Middle frontal gyrus (tissue), 1 donor: ENCODE results near the gene NEXN.

Experiments
- DNase-seq: peaks from one replicate; pipeline ENCODE4 v3.0.0-alpha.2; 2015; ENCODE audit warnings: low spot score; ENCODE audit errors: extremely low spot score

The NEXN gene

GRCh38 chr1:77888081-77888780 is at the start of gene NEXN:
Gene NEXN, plus strand, starts transcription at chr1:77888624. Its CDS starts 27,483 bp downstream, at chr1:77916107.
- DNase-seq, result no peak

GRCh38 chr1:77841574-77841973 is 46.9 kb upstream of the NEXN start:
- DNase-seq, result no peak

- no peak for DNase-seq
Measured at GRCh38 chr1:77845951-77846350, 42.5 kb upstream of the NEXN start.

GRCh38 chr1:77846966-77847365 is 41.5 kb upstream of the NEXN start:
- no peak for DNase-seq

GRCh38 chr1:77847621-77848080 is 40.8 kb upstream of the NEXN start:
- DNase-seq, result no peak

- DNase-seq, result no peak
Measured at GRCh38 chr1:77850082-77850481, 38.3 kb upstream of the NEXN start.

GRCh38 chr1:77857552-77857951 is 30.9 kb upstream of the NEXN start:
- no peak for DNase-seq

- no peak for DNase-seq
Measured at GRCh38 chr1:77858725-77859124, 29.7 kb upstream of the NEXN start.

- no peak for DNase-seq
Measured at GRCh38 chr1:77859248-77859647, 29.2 kb upstream of the NEXN start.

GRCh38 chr1:77866296-77866695 is 22.1 kb upstream of the NEXN start:
- no peak for DNase-seq

- DNase-seq, result no peak
Measured at GRCh38 chr1:77872645-77873044, 15.8 kb upstream of the NEXN start.

GRCh38 chr1:77873461-77873860 is 15.0 kb upstream of the NEXN start:
- DNase-seq, result no peak

- no peak for DNase-seq
Measured at GRCh38 chr1:77874804-77875445, 13.5 kb upstream of the NEXN start.

GRCh38 chr1:77876884-77877283 is 11.5 kb upstream of the NEXN start:
- no peak for DNase-seq

GRCh38 chr1:77881061-77881460 is 7.4 kb upstream of the NEXN start:
- DNase-seq, result no peak

GRCh38 chr1:77882411-77882810 is 6.0 kb upstream of the NEXN start:
- no peak for DNase-seq

GRCh38 chr1:77888781-77889642 is 588 bp downstream of the NEXN start:
- no peak for DNase-seq

- DNase-seq, result no peak
Measured at GRCh38 chr1:77889671-77890070, 1.2 kb downstream of the NEXN start.

- no peak for DNase-seq
Measured at GRCh38 chr1:77891200-77891599, 2.8 kb downstream of the NEXN start.

GRCh38 chr1:77899647-77900320 is 11.4 kb downstream of the NEXN start:
- no peak for DNase-seq

GRCh38 chr1:77900687-77901293 is 12.4 kb downstream of the NEXN start:
- DNase-seq, result no peak
